A673 (cell line): ENCODE results near the gene RASA4B.
"Not testable (repeated sequence)": the region's sequence is repeated elsewhere in the genome, so short reads cannot be mapped to it uniquely, and the experiment has no call there.

Experiments used
- EZH2 ChIP-seq: fragments of 200-600 bp; sonication (generic); IDR thresholded peaks from 2 replicates; pipeline ENCODE4 v1.6.1; 2017; ENCODE audit warnings: borderline replicate concordance, low read depth, mild to moderate bottlenecking, mixed read lengths, antibody characterized with exemption, low read length; ENCODE audit not compliant: poor library complexity, severe bottlenecking
- TF ChIP-seq, protein P1 (sequence below): fragments of 300-800, 200-600 bp; sonication (generic); conservative IDR thresholded peaks from 2 replicates; pipeline ENCODE4 v1.5.1; 2017; ENCODE audit warnings: low read depth, mild to moderate bottlenecking, antibody characterized with exemption, low read length, moderate library complexity, mixed read lengths

DNA sequence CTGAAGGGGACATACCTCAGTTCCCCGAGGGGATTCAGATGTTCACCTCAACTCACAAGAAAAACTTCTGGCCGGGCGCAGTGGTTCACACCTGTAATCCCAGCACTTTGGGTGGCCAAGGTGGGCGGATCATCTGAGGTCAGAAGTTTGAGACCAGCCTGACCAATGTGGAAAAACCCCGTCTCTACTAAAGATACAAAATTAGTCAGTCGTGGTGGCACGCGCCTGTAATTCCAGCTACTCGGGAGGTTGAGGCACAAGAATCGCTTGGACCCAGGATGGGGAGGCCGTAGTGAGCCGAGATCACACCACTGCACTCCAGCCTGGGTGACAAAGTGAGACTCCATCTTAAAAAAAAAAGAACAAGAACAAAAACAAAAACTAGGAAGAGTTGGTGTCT is 27.7 kb upstream of the RASA4B start:
- TF ChIP-seq, protein P1, sequence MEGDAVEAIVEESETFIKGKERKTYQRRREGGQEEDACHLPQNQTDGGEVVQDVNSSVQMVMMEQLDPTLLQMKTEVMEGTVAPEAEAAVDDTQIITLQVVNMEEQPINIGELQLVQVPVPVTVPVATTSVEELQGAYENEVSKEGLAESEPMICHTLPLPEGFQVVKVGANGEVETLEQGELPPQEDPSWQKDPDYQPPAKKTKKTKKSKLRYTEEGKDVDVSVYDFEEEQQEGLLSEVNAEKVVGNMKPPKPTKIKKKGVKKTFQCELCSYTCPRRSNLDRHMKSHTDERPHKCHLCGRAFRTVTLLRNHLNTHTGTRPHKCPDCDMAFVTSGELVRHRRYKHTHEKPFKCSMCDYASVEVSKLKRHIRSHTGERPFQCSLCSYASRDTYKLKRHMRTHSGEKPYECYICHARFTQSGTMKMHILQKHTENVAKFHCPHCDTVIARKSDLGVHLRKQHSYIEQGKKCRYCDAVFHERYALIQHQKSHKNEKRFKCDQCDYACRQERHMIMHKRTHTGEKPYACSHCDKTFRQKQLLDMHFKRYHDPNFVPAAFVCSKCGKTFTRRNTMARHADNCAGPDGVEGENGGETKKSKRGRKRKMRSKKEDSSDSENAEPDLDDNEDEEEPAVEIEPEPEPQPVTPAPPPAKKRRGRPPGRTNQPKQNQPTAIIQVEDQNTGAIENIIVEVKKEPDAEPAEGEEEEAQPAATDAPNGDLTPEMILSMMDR, result not testable (repeated sequence)
- TF ChIP-seq EZH2, result not testable (repeated sequence)
